Measurements from ENCODE around the gene RPL3. TPM values are rescaled to one million over a fixed set of nuclear protein-coding genes. Genes with fewer than 3 reads are reported as not detected.

Gene RPL3
- total RNA-seq, 1 donor from 2014 or later: 2,294 TPM

DNA sequence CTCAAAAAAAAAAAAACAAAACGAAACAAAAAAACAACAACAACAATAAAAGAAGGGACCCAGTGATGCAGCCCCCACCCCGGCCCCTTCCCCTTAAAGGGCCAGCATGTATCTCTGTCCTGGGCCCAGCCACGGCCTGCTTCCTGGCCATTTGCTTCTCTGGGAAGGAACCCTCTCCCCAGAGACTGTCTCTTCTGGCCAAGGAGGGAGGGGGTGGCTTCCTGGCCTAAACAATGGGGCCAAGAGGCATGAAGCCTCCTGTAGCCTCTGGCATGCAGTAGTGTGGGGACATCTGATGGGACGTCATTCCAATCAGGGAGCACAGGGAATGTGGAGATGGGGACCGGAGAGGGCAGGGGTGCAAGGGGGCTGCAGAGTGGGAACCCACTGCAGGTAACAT, 49.1 kb downstream of the RPL3 start:
- no peak overlapping the region for H3K4me3 Mint-ChIP-seq
- H3K4me1 Mint-ChIP-seq: peaks cover 3% of the 10 kb centered on the region
- no peak overlapping the region for H3K27ac Mint-ChIP-seq (ENCODE audit: unreplicated experiment)
- no peaks in the 10 kb centered on the region for H3K27me3 Mint-ChIP-seq (ENCODE audit: low read depth)
- H3K36me3 Mint-ChIP-seq (ENCODE audit: low read depth): no peaks in the 10 kb centered on the region
- TF ChIP-seq CTCF (conservative IDR thresholded peaks at IDR 0.05): no peak
- H3K9me3 Mint-ChIP-seq: no peaks in the 10 kb centered on the region
- DNase-seq (ENCODE audit: low read depth, low spot score): no peak

- H3K4me1 Mint-ChIP-seq: peaks cover 3% of the 10 kb centered on the region
- H3K4me3 Mint-ChIP-seq: no peak overlapping the region
- H3K27me3 Mint-ChIP-seq (ENCODE audit: low read depth): no peaks in the 10 kb centered on the region
- no peak for DNase-seq (ENCODE audit: low read depth, low spot score)
- H3K27ac Mint-ChIP-seq (ENCODE audit: unreplicated experiment): no peak overlapping the region
- no peak for TF ChIP-seq CTCF (conservative IDR thresholded peaks at IDR 0.05)
- no peaks in the 10 kb centered on the region for H3K36me3 Mint-ChIP-seq (ENCODE audit: low read depth)
- H3K9me3 Mint-ChIP-seq: no peaks in the 10 kb centered on the region
Measured at GRCh38 chr22:39269095-39269790, 50.2 kb downstream of the RPL3 start.

DNA sequence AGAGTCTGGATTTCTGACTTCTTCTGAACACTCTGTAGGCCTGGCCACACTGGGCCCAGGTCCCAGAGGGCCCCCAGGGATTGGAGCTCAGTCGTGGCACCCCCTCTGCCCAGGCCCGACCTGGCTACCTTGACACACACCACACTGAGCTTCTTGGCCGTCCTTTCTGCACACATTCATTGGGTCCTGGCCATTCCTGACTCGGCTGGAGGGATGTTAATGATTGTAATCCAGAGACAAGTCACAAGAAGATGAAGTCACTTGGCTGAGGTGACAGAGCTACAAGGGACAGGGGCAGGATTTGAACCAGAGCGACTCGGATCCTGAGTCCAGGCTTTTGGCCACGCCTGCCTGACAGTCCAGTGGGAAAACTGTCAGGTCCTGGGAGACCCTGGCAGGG, 50.8 kb downstream of the RPL3 start:
- H3K36me3 Mint-ChIP-seq (ENCODE audit: low read depth): no peaks in the 10 kb centered on the region
- no peaks in the 10 kb centered on the region for H3K27me3 Mint-ChIP-seq (ENCODE audit: low read depth)
- peaks cover 3% of the 10 kb centered on the region for H3K4me1 Mint-ChIP-seq
- no peaks in the 10 kb centered on the region for H3K9me3 Mint-ChIP-seq
- no peak overlapping the region for H3K4me3 Mint-ChIP-seq
- H3K27ac Mint-ChIP-seq (ENCODE audit: unreplicated experiment): no peak overlapping the region
- DNase-seq (ENCODE audit: low read depth, low spot score): no peak
- no peak for TF ChIP-seq CTCF (conservative IDR thresholded peaks at IDR 0.05)

- no peak for DNase-seq (ENCODE audit: low read depth, low spot score)
- no peak overlapping the region for H3K27ac Mint-ChIP-seq (ENCODE audit: unreplicated experiment)
- no peak overlapping the region for H3K4me3 Mint-ChIP-seq
- H3K4me1 Mint-ChIP-seq: peaks cover 3% of the 10 kb centered on the region
- no peaks in the 10 kb centered on the region for H3K27me3 Mint-ChIP-seq (ENCODE audit: low read depth)
- H3K9me3 Mint-ChIP-seq: no peaks in the 10 kb centered on the region
- no peaks in the 10 kb centered on the region for H3K36me3 Mint-ChIP-seq (ENCODE audit: low read depth)
- no peak for TF ChIP-seq CTCF (conservative IDR thresholded peaks at IDR 0.05)
Measured at GRCh38 chr22:39267974-39268373, 51.4 kb downstream of the RPL3 start.

DNA sequence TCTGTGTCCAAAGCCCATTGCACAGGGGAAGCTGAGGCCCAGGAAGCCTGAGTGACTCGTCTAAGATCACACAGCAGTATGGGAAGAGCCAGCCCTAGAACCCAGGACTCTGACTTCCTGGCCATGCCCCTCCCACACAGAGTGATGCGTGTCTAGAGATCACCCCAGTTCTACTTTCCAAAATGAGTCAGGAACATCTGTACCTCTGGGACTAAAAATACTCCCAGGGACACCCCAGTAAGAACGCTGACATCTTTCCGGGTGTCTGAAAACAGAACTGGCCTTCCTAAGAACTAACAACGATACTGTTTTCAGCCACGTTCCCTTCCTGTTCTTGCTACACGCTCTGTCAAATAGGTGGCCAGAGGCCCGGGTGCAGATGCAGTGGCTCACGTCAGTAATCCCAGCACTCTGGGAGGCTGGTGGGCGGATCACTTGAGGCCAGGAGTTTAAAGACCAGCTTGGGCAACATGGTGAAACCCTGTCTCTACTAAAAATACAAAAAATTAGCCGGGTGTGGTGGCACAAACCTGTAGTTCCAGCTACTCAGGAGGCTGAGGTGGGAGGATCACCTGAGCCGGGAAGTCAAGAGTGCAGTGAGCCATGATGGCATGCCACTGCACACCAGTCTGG, 52.9 kb downstream of the RPL3 start:
- TF ChIP-seq CTCF (conservative IDR thresholded peaks at IDR 0.05): no peak
- no peaks in the 10 kb centered on the region for H3K36me3 Mint-ChIP-seq (ENCODE audit: low read depth)
- no peaks in the 10 kb centered on the region for H3K27me3 Mint-ChIP-seq (ENCODE audit: low read depth)
- H3K4me1 Mint-ChIP-seq: peaks cover 7% of the 10 kb centered on the region
- H3K27ac Mint-ChIP-seq (ENCODE audit: unreplicated experiment): peak overlapping the region; percentile 73
- no peak overlapping the region for H3K4me3 Mint-ChIP-seq
- no peaks in the 10 kb centered on the region for H3K9me3 Mint-ChIP-seq
- DNase-seq (ENCODE audit: low read depth, low spot score): no peak
